GM23338 (cell line): ENCODE measurements around the gene SPEM1.

ENCODE experiments used
- CREB1 ChIP-seq: fragments of 250-450 bp; sonication (Bioruptor Pico); IDR thresholded peaks from 2 replicates; pipeline ENCODE4 v1.5.0; 2020; ENCODE audit warnings: low read depth, mild to moderate bottlenecking, moderate library complexity
- CTCF ChIP-seq, 2 experiments: fragments of 200-600 bp in 1 of 2; sonication (generic) in 1 of 2; conservative IDR thresholded peaks; 2 replicates each; pipeline versions ENCODE4 v1.5.1 to v1.6.1; 2016 to 2017; ENCODE audit warnings: antibody characterized with exemption in 2 of 2, low read depth in 2 of 2, mild to moderate bottlenecking in 2 of 2, moderate library complexity in 1 of 2
- EZH2 ChIP-seq: fragments of 200-600 bp; sonication (generic); IDR thresholded peaks from one replicate; pipeline ENCODE4 v1.8.0; 2017; ENCODE audit warnings: antibody characterized with exemption, mild to moderate bottlenecking, low read depth; ENCODE audit not compliant: unreplicated experiment
- EZH2phosphoT487 ChIP-seq: fragments of 200-600 bp; sonication (generic); IDR thresholded peaks from one replicate; pipeline ENCODE4 v1.8.1; 2018; ENCODE audit warnings: antibody characterized with exemption; ENCODE audit not compliant: unreplicated experiment
- JUNB ChIP-seq: IDR thresholded peaks from one replicate; pipeline ENCODE4 v1.6.1; 2016; ENCODE audit warnings: antibody characterized with exemption; ENCODE audit not compliant: unreplicated experiment
- POLR2AphosphoS5 ChIP-seq: IDR thresholded peaks from 2 replicates; pipeline ENCODE4 v1.6.1; 2016; ENCODE audit warnings: antibody characterized with exemption, low read depth
- REST ChIP-seq: IDR thresholded peaks from one replicate; pipeline ENCODE4 v1.6.1; 2018; ENCODE audit warnings: antibody characterized with exemption; ENCODE audit not compliant: unreplicated experiment
- STAT1 ChIP-seq: IDR thresholded peaks from one replicate; pipeline ENCODE4 v1.6.1; 2016; ENCODE audit warnings: antibody characterized with exemption; ENCODE audit not compliant: unreplicated experiment
- ZNF114 ChIP-seq: fragments of 250-450 bp; sonication (Bioruptor Pico); IDR thresholded peaks from 2 replicates; pipeline ENCODE4 v1.5.0; 2020; ENCODE audit warnings: mild to moderate bottlenecking, moderate library complexity
- ZNF331 ChIP-seq: fragments of 250-450 bp; sonication (Bioruptor Pico); IDR thresholded peaks from 2 replicates; pipeline ENCODE4 v1.5.0; 2020; ENCODE audit warnings: low read depth, mild to moderate bottlenecking, moderate library complexity
- ZNF462 ChIP-seq: fragments of 250-450 bp; sonication (Bioruptor Pico); IDR thresholded peaks from 2 replicates; pipeline ENCODE4 v1.5.0; 2020; ENCODE audit warnings: mild to moderate bottlenecking, moderate library complexity

- no peak for TF ChIP-seq EZH2
- TF ChIP-seq CTCF (conservative IDR thresholded peaks at IDR 0.05; ENCODE audit: low read depth in 2 of 2) = no peak
- no peak for TF ChIP-seq EZH2phosphoT487
- TF ChIP-seq ZNF114 = no peak
- no peak for TF ChIP-seq ZNF331 (CRISPR knock-in tag)
- peak; percentile 75 for TF ChIP-seq POLR2AphosphoS5
- no peak for TF ChIP-seq CREB1 (CRISPR knock-in tag)
- no peak for TF ChIP-seq REST
- no peak for TF ChIP-seq JUNB
- no peak for TF ChIP-seq STAT1
- no peak for TF ChIP-seq ZNF462
These were observed 18.0 kb downstream of the SPEM1 start for GRCh38 chr17:7437950-7438614.
